Endothelial cell of umbilical vein (primary cell): ENCODE data around the gene FHDC1. TPM values are rescaled to one million over a fixed set of nuclear protein-coding genes. Genes with fewer than 3 reads are reported as not detected.

Experiments used
- BruUV-seq: library from RNA; stranded (reverse); fragments of 400-500 nt; replicated peaks from 2 replicates; lab custom pipeline; 2021; lab: Mats Ljungman, UMichigan
- CTCF ChIA-PET: fragments of 300-600, 350-600 bp; sonication (Branson Sonifier 250); formaldehyde crosslinking; loops from one replicate; lab custom pipeline; 2021; ENCODE audit warnings: antibody characterized with exemption, inconsistent platforms; lab: Charles Lee
- POLR2A ChIA-PET: fragments of 300-600, 350-600 bp; sonication (Branson Sonifier 250); formaldehyde crosslinking; loops from one replicate; lab custom pipeline; 2021; ENCODE audit warnings: antibody characterized with exemption, inconsistent platforms; lab: Charles Lee
- DNase-seq: peaks from one replicate; pipeline ENCODE4 v3.0.0-alpha.2; 2011; ENCODE audit warnings: low read depth, low spot score
- FAIRE-seq: peaks from 2 replicates; lab custom pipeline; 2011; peaks lifted over from hg19 to GRCh38; lab: Jason Lieb, UNC
- H2AFZ ChIP-seq: 2 replicates; pipeline ENCODE4 v1.6.0; 2012; ENCODE audit warnings: low read depth, low read length, control low read depth, inconsistent platforms
- H3K27ac ChIP-seq: 2 replicates; pipeline ENCODE4 v1.5.1; 2011; ENCODE audit warnings: low read depth, mild to moderate bottlenecking, control low read depth, low read length, moderate library complexity; ENCODE audit not compliant: insufficient read depth
- H3K27me3 ChIP-seq, 2 experiments: 2 replicates each; pipeline versions ENCODE4 v1.6.0 to v1.6.1; 2011; ENCODE audit warnings: low read length in 2 of 2, mixed read lengths in 1 of 2; ENCODE audit not compliant: control insufficient read depth in 2 of 2, insufficient read depth in 2 of 2
- H3K36me3 ChIP-seq, 2 experiments: 2 replicates in 1 of 2; 3 replicates in 1 of 2; pipeline ENCODE4 v1.5.1; 2011; ENCODE audit warnings: low read length in 2 of 2, mild to moderate bottlenecking in 1 of 2, moderate library complexity in 1 of 2; ENCODE audit not compliant: control insufficient read depth in 2 of 2, insufficient read depth in 2 of 2; ENCODE audit errors: extremely low read depth in 1 of 2
- H3K4me1 ChIP-seq: 3 replicates; pipeline ENCODE4 v1.5.1; 2011; ENCODE audit warnings: mild to moderate bottlenecking, low read length; ENCODE audit not compliant: control insufficient read depth, insufficient read depth; ENCODE audit errors: extremely low read depth
- H3K4me2 ChIP-seq: 2 replicates; pipeline ENCODE4 v1.6.1; 2011; ENCODE audit warnings: low read length, control low read depth, mixed read lengths; ENCODE audit not compliant: insufficient read depth
- H3K4me3 ChIP-seq, 3 experiments: fragments of 200-600 bp in 1 of 3; sonication (generic), shearing (Covaris generic) in 1 of 3; replicated peaks in 1 of 3; 2 replicates each; pipeline ENCODE4 v1.5.1; 2011 to 2016; ENCODE audit warnings: control low read depth in 3 of 3, low read length in 3 of 3, mild to moderate bottlenecking in 2 of 3, inconsistent platforms in 1 of 3, low read depth in 1 of 3, moderate library complexity in 1 of 3; ENCODE audit not compliant: insufficient read depth in 1 of 3
- H3K79me2 ChIP-seq: 2 replicates; pipeline ENCODE4 v1.6.0; 2012; ENCODE audit warnings: low read length, inconsistent platforms; ENCODE audit not compliant: control insufficient read depth, insufficient read depth
- H3K9ac ChIP-seq: replicated peaks from 2 replicates; pipeline ENCODE3; 2011; ENCODE audit warnings: low read length, control low read depth; ENCODE audit not compliant: insufficient read depth; ENCODE audit errors: extremely low read depth
- H3K9me1 ChIP-seq: replicated peaks from 3 replicates; pipeline ENCODE4 v1.6.0; 2011; ENCODE audit warnings: mild to moderate bottlenecking, low read length; ENCODE audit not compliant: control insufficient read depth, insufficient read depth; ENCODE audit errors: extremely low read depth
- H3K9me3 ChIP-seq: replicated peaks from 2 replicates; pipeline ENCODE4 v1.5.1; 2012; ENCODE audit warnings: low read length, inconsistent platforms; ENCODE audit not compliant: control insufficient read depth, insufficient read depth
- H4K20me1 ChIP-seq: replicated peaks from 2 replicates; pipeline ENCODE3; 2011; ENCODE audit warnings: mild to moderate bottlenecking, low read length; ENCODE audit not compliant: control insufficient read depth, insufficient read depth; ENCODE audit errors: extremely low read depth
- CTCF ChIP-seq, 2 donors: IDR thresholded peaks; 1 replicate in 1 of 2; 2 replicates in 1 of 2; pipeline ENCODE4 v1.5.1; 2011; ENCODE audit warnings: low read length in 2 of 2, mild to moderate bottlenecking in 2 of 2, moderate library complexity in 2 of 2, control low read depth in 1 of 2, inconsistent platforms in 1 of 2, low read depth in 1 of 2; ENCODE audit not compliant: insufficient read depth in 1 of 2; ENCODE audit errors: extremely low read depth in 1 of 2
- EZH2 ChIP-seq: IDR thresholded peaks from 2 replicates; pipeline ENCODE4 v1.6.1; 2012; ENCODE audit warnings: borderline replicate concordance, low read depth, mild to moderate bottlenecking, moderate library complexity, low read length, inconsistent platforms; ENCODE audit not compliant: severe bottlenecking
- FOS ChIP-seq: IDR thresholded peaks from 2 replicates; pipeline ENCODE4 v1.6.1; 2011; ENCODE audit warnings: mild to moderate bottlenecking, low read length, moderate library complexity, borderline replicate concordance; ENCODE audit not compliant: insufficient read depth
- GATA2 ChIP-seq: IDR thresholded peaks from 2 replicates; pipeline ENCODE4 v1.7.0; 2011; ENCODE audit warnings: low read depth, mild to moderate bottlenecking, moderate library complexity, mixed read lengths, low read length; ENCODE audit not compliant: insufficient read length, insufficient read depth
- JUN ChIP-seq: IDR thresholded peaks from 2 replicates; pipeline ENCODE4 v1.6.1; 2011; ENCODE audit warnings: borderline replicate concordance, low read depth; ENCODE audit not compliant: insufficient read length, insufficient read depth
- MYC ChIP-seq: IDR thresholded peaks from one replicate; pipeline ENCODE4 v1.6.1; 2011; ENCODE audit warnings: mild to moderate bottlenecking, low read depth, low read length
- POLR2A ChIP-seq: IDR thresholded peaks from 2 replicates; pipeline ENCODE4 v1.6.1; 2012; ENCODE audit warnings: low read depth, mild to moderate bottlenecking, control low read depth, low read length
- POLR2AphosphoS5 ChIP-seq: IDR thresholded peaks from 2 replicates; pipeline ENCODE4 v1.6.1; 2012; ENCODE audit warnings: low read depth, mild to moderate bottlenecking, control low read depth, low read length, moderate library complexity; ENCODE audit not compliant: insufficient read depth
- dilution Hi-C: fragments of 300-500 bp; cut with MboI; formaldehyde crosslinking; loops from one replicate; pipeline ENCODE4 v1.15.0; 2019; ENCODE audit warnings: low sequenced_read_pairs; ENCODE audit not compliant: extremely low pct_ligation_motif_present
- intact Hi-C: fragments of 100-400 bp; cut with micrococcal nuclease; formaldehyde crosslinking; loops from one replicate; pipeline ENCODE4 v1.10.0; 2022
- polyA plus RNA-seq, 4 experiments: library from polyadenylated mRNA; depleted of rRNA in 3 of 4; stranded (reverse) in 3 of 4; unstranded in 1 of 4; fragments of >200 nt; gene quantifications; 2 replicates each; pipeline versions ENCODE4 v1.2.1 to v1.2.3, GENCODE V29; 2011 to 2012; ENCODE audit warnings: missing spikeins in 1 of 4
- total RNA-seq: library from RNA; stranded (reverse); gene quantifications from 2 replicates; pipeline ENCODE4 v1.2.3, GENCODE V29; 2021
- TF ChIP-seq, protein P1 (sequence below): IDR thresholded peaks from 2 replicates; pipeline ENCODE4 v1.6.1; 2011; ENCODE audit not compliant: insufficient read depth, insufficient read length

Gene FHDC1
- total and polyA plus RNA-seq, 2 donors (not counting 3 experiments of a cell fraction or from before 2014, with no cell fraction given): 0.03 to 0.18 TPM

- Histone ChIP-seq H3K9me3 (no peaks in the 10 kb centered on the region), H3K4me1 (peaks cover 6% of the 10 kb centered on the region), H3K36me3 (no peaks in the 10 kb centered on the region), H3K79me2 (no peaks in the 10 kb centered on the region), H3K9me1 (peaks cover 3% of the 10 kb centered on the region), H3K4me2 (no peak overlapping the region), H3K4me3 (no peak overlapping the region), H3K9ac (no peak overlapping the region), H3K27me3 (no peaks in the 10 kb centered on the region), H4K20me1 (no peaks in the 10 kb centered on the region), H2AFZ (no peak overlapping the region), H3K27ac (no peak overlapping the region)
- CTCF ChIA-PET: no interaction called here
- intact Hi-C loops (no loop called here), dilution Hi-C loops (no loop called here)
- no peak for TF ChIP-seq POLR2AphosphoS5
- TF ChIP-seq, protein P1, sequence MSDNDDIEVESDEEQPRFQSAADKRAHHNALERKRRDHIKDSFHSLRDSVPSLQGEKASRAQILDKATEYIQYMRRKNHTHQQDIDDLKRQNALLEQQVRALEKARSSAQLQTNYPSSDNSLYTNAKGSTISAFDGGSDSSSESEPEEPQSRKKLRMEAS: no peak
- no peak for TF ChIP-seq POLR2A
- TF ChIP-seq CTCF (IDR thresholded peaks at IDR 0.05; ENCODE audit: extremely low read depth in 1 of 2, insufficient read depth in 1 of 2, low read depth in 1 of 2, low read length in 2 of 2): no peak
- TF ChIP-seq EZH2: no peak
- no peak for TF ChIP-seq FOS
- TF ChIP-seq JUN: no peak
- TF ChIP-seq GATA2: no peak
- TF ChIP-seq MYC: no peak
- no TSS peak for BruUV-seq
- POLR2A ChIA-PET: no interaction called here
- DNase-seq (no peak), FAIRE-seq (no peak)
These were observed 57.9 kb downstream of the FHDC1 start for GRCh38 chr4:152994038-152994437.
